Cortex of kidney (tissue), 1 donor: ENCODE data around the gene RBM39.
"Not testable (repeated sequence)": the region's sequence is repeated elsewhere in the genome, so short reads cannot be mapped to it uniquely, and the experiment has no call there.

Source experiments
- DNase-seq: peaks from one replicate; lab custom pipeline; 2025; lab: John Stamatoyannopoulos, UW

Gene RBM39

DNA sequence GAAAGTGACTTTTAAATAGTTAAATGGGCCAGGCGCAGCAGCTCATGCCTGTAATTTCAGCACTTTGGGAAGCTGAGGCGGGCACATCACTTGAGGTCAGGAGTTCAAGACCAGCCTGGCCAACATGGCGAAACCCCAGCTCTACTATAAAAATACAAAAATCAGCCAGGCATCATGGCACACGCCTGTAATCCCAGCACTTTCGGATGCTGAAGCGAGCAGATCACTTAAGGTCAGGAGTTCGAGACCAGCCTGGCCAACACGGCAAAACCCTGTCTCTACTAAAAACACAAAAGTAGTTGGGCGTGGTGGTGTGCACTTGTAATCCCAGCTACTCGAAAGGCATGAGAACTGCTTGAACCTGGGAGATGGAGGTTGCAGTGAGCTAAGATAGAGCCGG is 36.2 kb downstream of the RBM39 start:
- DNase-seq = not testable (repeated sequence)

DNA sequence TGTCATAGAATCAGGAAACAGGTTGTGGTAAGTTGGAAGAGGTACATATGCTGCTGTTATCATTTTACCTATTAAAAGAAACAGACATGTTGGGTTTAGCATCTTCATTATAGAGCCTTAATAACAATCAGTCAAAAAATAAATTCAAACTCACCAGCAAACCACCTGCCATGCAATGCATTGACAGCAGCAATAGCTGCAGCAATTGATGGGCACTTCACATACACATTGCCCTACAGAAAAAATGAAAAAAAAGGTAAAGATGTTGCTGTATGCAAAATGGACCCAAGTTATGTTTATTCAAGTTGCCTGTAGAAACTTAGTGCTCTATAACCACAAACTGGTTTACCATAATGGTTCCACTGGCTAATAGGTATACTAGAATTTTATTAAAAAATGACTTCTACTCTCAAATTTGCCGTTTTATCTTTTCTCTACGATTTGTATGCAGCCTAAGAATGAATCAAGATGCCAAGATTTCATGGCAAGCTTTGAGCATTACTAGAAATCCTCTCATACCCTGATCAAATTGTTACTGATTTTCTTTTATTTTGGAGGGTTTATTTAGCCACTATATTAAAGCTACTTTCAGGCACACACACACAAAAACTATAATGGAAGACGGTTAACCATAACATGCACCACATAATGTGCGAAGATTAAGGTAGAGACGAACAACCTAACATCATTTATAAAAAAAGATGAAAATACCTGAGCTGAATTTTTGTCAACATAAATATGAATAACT is 37.4 kb downstream of the RBM39 start:
- DNase-seq = no peak

DNA sequence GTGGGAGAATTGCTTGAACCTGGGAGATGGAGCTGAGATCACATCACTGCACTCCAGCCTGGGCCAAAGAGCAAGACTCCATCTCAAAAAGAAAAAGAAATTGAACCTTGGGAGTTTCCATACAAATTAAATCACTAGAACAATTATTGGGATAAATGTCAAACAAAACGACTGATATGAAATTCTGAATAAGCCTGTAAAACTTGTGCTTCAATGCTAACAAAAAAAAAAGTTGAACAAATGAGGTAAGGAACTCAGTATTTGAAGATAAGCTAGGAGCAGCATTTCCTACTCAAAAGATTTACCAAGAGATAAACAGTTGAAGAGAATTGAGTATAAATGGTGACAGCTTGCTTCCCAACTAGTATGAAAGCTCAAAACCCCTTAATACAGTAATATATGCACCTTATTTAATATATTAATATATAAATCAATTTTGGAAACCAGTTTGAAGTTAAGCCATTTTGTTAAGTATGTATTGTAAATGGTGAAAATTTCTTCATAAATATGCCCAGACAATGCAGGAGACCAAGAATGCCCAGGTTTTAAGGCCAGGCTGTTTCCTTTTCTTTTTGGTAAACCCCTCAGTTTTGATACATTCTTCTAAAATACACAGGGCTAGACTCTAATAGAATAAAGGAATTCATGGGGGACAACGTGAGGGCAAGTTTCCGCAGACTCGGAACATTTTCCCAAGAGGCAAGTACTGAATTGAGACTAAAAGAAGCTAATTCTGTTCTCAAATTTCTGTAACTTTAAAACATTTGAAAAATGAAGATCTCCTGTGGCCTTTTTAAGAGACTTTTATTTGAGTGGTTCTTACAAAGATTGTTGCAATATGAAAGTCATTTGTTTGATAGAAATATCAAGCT is 39.0 kb downstream of the RBM39 start:
- DNase-seq = no peak

DNA sequence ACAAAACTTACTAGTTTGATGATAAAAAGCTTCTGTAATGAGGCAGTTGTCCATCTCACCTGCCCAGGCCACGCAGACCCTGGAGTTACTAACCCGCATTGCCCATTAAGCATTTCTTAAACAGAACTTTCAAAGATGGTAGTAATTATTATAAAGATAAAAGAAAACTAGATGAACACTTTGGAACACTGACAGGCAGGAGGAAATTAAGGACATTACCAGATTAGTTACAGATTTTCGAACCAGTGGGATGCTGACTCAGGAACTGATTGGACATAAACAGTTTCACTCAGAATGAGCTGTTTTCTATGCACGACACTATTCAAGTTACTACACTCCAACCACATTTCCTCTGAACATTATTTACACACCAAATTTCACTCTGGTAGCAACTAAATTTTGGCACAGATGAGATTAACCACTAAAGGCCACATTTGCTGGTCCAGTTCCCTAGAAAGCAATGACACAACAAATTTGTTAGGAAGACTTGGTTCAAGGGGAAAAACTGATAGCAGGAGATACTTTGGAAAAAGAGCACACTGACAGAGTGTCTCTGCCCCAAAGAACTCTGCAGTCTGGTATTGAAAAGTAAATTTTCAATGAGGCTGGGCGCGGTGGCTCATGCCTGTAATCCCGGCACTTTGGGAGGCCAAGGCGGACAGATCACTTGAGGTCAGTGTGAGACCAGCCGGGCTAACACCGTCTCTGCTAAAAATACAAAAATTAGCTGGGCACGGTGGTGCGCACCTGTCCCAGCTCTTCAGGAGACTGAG is 39.8 kb downstream of the RBM39 start:
- DNase-seq = no peak

DNA sequence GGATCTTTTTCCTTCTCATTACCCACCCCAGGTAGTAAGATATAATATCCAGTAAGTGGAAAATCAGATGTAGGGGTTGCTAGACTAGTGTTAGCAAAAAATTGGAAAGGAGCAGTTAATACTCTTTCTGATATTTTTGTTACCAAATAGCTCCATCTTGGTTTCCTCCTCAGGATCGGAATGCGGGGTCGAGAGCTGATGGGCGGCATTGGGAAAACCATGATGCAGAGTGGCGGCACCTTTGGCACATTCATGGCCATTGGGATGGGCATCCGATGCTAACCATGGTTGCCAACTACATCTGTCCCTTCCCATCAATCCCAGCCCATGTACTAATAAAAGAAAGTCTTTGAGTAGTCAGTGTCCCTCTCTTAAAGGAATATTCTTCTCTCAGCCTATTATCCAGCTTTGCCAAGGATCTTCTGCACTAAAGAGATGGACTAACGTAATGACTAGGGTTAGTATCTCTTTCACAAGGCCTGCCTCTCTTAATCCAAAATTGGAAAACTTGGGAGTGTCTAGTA is 41.4 kb downstream of the RBM39 start:
- DNase-seq = no peak

DNA sequence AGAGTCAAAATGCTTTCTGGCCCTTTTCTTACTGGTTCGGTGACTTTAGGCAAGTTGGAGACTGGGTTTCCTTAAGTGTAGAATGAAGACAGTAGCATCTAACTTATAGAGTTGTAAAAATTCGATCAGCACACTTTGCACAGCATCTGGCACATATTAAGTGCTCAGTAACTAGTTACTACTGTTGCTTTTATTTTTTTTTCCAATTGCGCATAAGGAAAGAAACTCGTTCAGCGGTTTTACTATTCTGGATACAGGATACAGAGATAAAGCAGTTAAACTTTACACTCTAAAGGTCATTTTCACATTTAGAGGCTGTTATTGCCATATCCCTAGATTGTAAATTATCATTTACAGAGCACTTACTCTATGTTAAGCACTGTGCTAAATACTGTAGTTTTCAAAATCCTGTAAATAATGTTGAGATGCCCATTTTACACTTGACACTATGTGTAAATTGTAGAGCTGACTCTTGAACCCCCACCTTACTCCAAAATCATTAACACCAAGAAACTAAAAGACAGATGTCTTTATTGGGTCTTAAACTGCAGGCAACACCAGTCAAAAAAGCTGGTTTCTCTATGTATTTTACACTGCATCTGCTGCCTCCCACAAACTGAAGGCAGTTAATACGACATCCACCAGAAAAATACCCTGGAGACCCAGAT is 42.0 kb downstream of the RBM39 start:
- DNase-seq = no peak

DNA sequence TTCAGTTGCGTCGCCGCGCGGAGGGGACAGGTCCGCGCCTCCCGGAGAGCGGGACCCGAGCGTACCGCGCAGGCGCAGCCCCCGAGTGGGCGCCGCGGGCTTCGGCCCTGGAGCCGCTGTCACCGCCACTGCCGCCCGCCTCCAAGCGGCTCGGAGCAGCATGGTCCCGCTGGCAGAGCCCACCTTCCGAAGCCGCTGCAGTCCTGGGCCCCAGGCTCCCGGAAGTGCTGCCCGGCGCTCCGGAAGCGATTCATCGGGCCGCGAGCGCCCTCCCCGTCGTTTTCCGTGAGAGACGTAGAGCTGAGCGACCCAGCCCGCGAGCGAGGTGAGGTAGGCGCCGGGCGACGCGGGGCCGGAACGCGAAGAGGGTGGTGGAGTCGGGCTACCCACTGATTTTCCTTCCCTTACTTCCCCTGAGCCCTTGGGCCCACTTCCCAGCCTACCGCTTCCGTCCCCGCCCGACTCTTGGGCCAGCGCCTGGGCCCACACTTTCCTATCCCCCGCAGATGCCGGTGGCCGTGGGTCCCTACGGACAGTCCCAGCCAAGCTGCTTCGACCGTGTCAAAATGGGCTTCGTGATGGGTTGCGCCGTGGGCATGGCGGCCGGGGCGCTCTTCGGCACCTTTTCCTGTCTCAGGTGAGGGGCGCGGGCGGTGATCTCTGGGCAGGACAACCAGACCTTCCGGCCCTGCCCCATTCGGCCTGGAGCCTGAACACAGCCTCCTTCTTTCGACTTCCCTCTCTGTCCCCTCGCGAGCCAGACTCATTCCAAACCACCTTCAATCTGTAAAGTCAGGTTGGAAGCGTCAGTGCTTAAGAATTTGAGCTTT is 42.7 kb downstream of the RBM39 start, which contains the start of the genes NFS1 and ROMO1:
NFS1 (minus strand) TSS at position 226 of the 830 bp plus-strand sequence; CDS start at position 162, 64 bp downstream.
ROMO1 (plus strand) TSS at position 279 of the 830 bp plus-strand sequence; CDS start at position 507, 228 bp downstream.
- peak; percentile 23 for DNase-seq

DNA sequence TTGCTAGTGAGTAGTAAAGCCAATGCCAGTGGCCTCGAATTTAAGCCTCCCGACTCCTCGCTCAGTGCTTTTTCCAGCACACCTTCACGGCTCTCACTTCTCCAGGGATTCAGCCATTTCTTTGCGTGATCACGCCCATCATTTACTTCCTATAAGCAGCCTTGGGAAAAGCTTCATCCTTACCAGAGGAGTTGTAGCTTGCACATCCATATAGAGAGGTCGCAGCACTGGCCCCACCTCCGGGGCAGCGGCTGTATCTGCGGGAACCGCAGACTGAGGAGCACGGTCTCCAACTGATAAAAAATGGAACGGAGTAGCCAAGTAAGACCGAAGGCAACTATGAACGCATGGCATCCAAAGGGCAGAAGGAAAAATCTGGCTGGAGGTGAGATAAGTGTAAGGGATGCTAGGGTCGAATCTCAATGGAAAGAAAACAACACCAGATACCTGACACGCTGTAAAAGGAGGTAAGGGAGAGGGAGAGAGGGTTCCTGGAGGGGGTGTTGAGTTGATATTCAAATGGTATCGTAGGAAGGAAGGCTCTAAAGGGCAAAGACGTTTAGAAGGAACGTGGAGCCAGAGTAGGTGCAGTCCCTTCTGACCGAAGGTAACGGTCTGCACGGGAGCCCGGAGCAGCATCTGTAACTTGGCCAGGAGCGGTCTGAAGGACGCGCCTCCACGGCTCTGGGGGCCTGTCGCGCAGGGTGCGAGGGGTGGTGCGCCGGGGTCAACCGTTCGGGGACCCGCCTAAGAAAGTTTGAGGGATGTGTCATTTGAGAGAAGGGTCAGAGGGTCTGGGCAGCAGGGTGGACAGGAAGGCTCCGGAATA is 43.5 kb downstream of the RBM39 start:
- no peak for DNase-seq

DNA sequence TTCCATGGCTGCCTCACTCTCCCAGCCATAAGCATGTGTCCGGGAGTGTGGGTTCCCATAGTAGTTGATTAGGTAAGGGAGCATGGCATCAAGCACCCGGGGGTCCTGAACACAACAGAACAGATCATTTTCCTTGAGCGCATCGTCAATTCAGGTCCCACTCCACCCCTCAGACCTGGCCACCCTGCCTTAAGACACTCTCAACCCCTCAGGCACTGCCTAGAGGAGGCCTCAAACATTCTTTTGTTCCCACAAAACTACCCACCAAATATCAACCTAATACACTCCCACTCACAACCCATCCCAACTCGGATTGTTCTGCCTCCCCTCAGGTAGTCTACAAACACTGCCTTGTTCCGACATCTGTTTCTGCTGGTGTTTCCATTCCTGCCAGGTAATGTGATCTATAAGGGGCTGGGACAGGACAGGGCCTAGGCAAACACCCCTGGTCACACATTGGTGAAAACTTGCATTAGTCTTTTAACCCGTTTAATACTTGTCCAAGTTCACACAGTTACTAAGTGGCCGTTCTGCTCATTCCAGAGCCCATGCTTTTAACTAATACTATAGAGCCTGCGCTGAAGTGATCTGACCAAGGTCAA is 44.3 kb downstream of the RBM39 start:
- DNase-seq = no peak

DNA sequence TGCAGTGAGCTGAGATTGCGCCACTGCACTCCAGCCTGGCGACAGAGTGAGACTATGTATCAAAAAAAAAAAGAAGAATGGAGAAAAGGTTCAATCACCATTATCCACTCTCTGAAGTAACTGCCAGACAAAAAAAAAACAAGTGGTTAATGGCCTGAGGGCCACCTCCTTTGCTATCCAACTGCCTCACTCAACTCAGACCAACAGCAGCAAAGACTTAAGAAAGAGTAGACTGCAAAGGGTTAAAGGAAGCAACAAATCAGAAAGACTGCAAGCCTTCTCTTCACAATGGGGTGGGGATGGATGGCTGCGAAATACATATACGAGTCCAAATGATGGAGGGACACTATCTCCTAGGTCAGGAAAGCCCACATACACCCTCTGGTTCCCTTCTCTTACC is 46.1 kb downstream of the RBM39 start:
- no peak for DNase-seq

DNA sequence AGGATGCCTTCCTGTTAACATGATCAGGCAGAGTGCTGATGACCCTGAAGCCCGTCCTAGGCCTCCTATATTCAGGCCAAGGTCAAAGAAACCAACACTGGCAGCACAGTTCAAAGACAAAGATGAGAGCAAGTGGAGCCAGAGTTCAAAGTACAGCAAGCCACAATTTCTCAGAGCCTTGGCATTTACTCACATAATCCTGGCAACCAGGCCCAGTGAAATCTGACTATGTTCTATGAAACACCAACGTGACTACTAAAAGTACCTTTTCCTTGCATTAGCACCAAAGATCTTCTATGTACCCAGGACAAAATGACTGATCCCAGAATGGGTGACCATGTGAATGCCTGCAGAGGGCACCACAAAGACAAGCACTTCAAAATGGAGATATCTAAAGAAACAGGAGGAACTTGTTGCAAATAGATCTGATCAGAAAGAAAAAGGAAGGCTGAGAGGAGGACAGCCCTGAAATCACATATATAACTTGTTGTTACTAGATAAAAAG is 46.8 kb downstream of the RBM39 start:
- no peak for DNase-seq

DNA sequence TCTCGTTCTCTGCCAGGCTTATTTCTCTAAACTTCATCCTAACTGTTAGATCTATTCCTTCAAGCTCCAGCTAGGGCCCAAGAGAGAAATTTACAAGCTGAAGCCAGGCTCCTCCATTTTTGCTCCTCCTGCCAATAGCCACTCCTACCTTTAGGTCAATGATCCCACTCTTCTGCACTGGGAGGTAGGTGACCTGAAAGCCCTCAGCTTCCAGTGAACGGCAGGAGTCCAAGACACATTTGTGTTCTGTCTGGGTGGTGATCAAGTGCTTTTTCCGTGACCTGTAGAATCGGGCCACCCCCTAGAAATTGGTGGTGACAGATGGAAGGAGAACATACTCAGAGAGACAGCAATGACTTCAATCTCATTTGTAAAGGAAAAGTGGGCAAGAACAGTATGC is 51.8 kb downstream of the RBM39 start:
- no peak for DNase-seq

DNA sequence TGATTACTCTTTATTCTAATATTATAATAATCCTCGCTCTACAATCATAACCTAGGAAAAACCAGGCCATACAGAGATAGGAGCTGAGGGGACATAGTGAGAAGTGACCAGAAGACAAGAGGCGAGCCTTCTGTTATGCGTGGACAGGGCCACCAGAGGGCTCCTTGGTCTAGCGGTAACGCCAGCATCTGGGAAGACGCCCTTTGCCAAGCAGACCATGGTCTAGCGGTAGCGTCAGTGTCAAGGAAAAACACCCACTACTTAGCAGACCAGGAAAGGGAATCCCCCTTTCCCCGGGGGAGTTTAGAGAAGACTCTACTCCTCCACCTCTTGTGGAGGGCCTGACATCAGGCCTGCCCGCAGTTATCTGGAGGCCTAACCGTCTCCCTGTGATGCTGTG is 55.2 kb downstream of the RBM39 start:
- DNase-seq = not testable (repeated sequence)

DNA sequence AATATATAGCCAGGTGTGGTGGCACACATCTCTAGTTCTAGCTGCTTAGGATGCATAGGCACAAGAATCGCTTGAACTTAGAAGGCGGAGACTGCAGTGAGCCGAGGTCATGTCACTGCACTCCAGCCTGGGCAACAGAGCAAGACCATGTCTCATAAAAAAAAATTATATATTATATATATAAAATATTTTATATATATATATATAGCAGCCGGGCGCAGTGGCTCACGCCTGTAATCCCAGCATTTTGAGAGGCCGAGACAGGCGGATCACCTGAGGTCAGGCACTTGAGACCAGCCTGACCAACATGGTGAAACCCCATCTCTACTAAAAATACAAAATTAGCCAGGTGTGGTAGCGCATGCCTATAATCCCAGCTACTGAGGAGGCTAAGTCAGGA is 56.7 kb downstream of the RBM39 start:
- not testable (repeated sequence) for DNase-seq

DNA sequence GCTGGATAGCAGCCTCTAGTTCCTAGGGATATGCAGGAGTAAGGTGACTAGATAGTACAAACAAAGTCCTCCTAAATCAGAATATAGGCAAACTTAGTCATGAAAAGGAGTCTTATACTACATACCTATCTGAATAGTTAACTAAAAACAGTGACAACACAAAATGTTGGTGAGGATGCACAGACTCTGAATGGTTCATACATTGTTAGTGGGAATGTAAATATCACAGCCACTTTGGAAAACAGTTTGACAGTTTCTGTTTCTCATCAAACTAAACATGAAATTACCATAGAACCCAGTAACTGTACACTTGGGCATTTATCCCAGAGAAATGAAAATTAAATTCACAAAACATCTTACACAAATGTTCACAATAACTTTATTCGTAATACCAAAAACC is 60.1 kb downstream of the RBM39 start:
- no peak for DNase-seq

DNA sequence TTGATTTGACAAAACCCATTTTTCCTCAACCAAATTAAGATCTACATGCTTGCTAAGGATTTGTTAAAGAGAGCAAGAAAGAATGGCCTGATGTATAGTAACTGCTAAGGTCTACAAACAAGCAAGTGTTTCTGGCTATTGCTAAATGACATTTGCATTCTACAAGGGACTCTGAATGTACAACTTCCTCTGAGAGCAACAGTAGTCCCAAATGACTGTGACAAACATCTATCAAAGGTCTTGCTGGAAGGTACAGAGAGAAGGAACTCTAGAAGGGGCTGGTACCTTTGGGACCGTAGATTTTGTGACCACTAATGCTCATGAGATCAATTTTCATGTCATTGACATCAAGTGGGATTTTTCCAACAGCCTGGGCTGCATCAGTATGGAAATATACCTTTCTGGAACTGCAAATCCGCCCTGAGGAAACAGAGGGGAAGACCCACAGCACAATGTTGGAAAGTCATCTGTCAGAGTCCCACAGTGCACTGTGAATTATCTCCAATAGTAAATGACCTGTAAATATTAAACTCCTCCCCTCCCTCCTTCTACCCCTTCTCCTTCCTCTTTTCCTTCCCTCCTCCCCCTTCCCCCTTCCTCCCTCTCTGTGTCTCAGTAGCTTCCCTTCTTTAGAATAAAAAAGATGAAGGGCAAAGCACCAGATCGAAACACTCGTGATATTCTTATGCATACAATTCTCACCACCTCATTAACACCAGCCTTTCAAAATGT is 61.4 kb downstream of the RBM39 start:
- DNase-seq = no peak

DNA sequence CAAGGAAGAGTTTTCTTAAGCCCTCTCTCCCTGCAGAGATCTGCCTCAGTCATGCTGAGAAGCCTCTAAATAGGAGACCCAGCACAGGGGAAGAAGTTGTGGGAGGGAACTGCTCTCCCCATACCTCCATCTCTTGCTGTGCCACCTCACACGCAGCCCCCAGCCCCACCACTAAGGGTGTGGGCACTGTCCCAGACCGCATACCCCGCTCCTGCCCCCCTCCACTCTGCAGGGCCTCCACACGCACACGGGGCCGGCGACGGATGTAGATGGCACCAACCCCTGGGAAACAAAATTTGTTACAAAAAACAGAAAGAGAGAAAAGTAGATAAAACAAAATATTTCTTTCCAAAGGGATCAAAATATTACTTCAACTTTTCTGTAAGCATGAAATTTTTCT is 67.1 kb downstream of the RBM39 start:
- DNase-seq = no peak

DNA sequence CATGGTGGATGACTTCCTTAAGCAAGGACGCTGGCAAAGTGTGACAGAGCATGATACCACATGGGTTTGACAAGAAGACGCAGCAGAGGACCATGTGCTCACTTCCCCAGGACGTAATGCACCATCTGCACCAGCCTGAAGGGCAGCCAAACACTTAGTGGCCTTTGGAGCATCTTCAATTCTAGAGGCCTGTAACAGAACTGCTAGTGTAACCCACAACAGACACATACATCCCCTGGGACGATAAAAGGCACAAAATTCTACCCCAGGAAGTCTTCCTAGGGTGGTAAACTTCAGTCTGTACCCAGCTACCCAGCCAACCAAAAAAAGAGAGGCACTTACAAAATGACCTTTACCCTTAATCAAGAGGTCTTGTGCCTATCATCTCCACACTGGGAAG is 68.2 kb downstream of the RBM39 start:
- DNase-seq = no peak
